ENCODE data around the gene RYR2. TPM values are rescaled to one million over a fixed set of nuclear protein-coding genes. Genes with fewer than 3 reads are reported as not detected.

The RYR2 gene
- total RNA-seq, 1 experiment from 2014 or later = 0.03 TPM

DNA sequence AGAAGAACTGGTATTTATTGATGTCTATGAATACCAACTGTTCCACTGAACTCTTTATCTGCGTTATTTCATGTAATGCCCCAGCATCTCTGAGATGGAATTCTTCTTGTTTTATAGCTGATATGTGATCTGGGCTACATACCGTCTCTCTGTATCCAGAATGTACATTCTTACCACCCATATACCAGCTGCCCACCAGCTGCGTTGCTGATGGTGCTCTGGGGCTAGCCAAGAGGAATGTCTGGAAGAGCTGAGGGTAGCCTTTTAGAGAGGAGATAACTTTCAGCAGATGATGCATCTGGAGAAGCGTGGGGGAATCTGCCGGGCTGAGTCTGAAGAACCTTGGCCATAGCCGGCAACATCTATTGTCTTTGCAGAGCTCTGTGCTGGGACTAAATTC is 137.5 kb downstream of the RYR2 start:
- Histone ChIP-seq H3K4me1 (ENCODE audit: control insufficient read depth, insufficient read depth, low read length) (no peaks in the 10 kb centered on the region), H3K27ac (ENCODE audit: low read length) (no peak overlapping the region), H3K27me3 (ENCODE audit: control insufficient read depth, insufficient read depth, low read length) (0 out of 2 replicates have a peak, but pooled peaks cover under 1% of the 10 kb centered on the region), H3K4me3 (ENCODE audit: low read depth in 2 of 2, low read length in 2 of 2) (no peak overlapping the region), H3K36me3 (ENCODE audit: control insufficient read depth, insufficient read depth, low read length) (no peaks in the 10 kb centered on the region), H3K9me3 (ENCODE audit: control insufficient read depth, insufficient read depth, low read depth, low read length) (no peaks in the 10 kb centered on the region)
- CTCF ChIA-PET = no interaction called here
- no peak for ATAC-seq
- POLR2A ChIA-PET = no interaction called here
- intact Hi-C loops (cut with micrococcal nuclease; ENCODE audit: unreplicated experiment) (no loop called here), in situ Hi-C loops (cut with HindIII; ENCODE audit: low pct_unique_long_range_greater_than_20kb, low sequenced_read_pairs) (no loop called here)
- BruUV-seq (replicated peaks) = no TSS peak
- no peak for DNase-seq (ENCODE audit: low read depth, low spot score)
- TF ChIP-seq POLR2AphosphoS5 (IDR thresholded peaks at IDR 0.05; ENCODE audit: low read depth, low read length) = no peak
- no peak for TF ChIP-seq REST (IDR thresholded peaks at IDR 0.05; ENCODE audit: insufficient read depth in 1 of 2, low read depth in 2 of 2, low read length in 1 of 2)
- TF ChIP-seq TCF7L2 (IDR thresholded peaks at IDR 0.05; ENCODE audit: low read depth, low read length) = no peak
- TF ChIP-seq, protein P1, sequence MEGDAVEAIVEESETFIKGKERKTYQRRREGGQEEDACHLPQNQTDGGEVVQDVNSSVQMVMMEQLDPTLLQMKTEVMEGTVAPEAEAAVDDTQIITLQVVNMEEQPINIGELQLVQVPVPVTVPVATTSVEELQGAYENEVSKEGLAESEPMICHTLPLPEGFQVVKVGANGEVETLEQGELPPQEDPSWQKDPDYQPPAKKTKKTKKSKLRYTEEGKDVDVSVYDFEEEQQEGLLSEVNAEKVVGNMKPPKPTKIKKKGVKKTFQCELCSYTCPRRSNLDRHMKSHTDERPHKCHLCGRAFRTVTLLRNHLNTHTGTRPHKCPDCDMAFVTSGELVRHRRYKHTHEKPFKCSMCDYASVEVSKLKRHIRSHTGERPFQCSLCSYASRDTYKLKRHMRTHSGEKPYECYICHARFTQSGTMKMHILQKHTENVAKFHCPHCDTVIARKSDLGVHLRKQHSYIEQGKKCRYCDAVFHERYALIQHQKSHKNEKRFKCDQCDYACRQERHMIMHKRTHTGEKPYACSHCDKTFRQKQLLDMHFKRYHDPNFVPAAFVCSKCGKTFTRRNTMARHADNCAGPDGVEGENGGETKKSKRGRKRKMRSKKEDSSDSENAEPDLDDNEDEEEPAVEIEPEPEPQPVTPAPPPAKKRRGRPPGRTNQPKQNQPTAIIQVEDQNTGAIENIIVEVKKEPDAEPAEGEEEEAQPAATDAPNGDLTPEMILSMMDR (IDR thresholded peaks at IDR 0.05) = no peak
- no peak for TF ChIP-seq SIN3A (IDR thresholded peaks at IDR 0.05; ENCODE audit: borderline replicate concordance, insufficient read depth, low read depth, low read length)

DNA sequence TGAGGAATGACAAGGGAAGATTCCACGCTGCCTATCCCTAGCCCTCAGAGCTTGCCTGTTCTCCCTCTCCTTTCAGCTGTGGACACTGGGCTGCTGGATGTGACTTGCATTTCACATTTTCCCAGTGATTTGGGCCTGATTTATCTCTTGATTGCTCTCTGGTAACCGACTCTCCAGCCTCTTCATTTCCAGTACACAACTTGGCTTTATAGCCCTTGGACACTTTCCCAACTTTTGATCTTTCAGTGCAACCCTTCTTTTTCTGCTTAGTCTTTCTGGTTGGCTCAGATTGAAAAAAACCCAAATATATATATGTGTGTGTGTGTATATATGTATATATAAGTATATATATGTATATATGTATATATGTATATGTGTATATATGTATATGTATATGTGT is 138.3 kb downstream of the RYR2 start:
- no peaks in the 10 kb centered on the region for H3K4me1 ChIP-seq (ENCODE audit: control insufficient read depth, insufficient read depth, low read length)
- no peaks in the 10 kb centered on the region for H3K36me3 ChIP-seq (ENCODE audit: control insufficient read depth, insufficient read depth, low read length)
- ATAC-seq (no peak), DNase-seq (ENCODE audit: low read depth, low spot score) (no peak)
- BruUV-seq (replicated peaks) = no TSS peak
- POLR2A ChIA-PET = no interaction called here
- no peaks in the 10 kb centered on the region for H3K27me3 ChIP-seq (ENCODE audit: control insufficient read depth, insufficient read depth, low read length)
- no peaks in the 10 kb centered on the region for H3K9me3 ChIP-seq (ENCODE audit: control insufficient read depth, insufficient read depth, low read depth, low read length)
- in situ Hi-C loops (cut with HindIII; ENCODE audit: low pct_unique_long_range_greater_than_20kb, low sequenced_read_pairs) = no loop called here
- intact Hi-C loops (cut with micrococcal nuclease; ENCODE audit: unreplicated experiment) = no loop called here
- H3K27ac ChIP-seq (ENCODE audit: low read length) = no peak overlapping the region
- TF ChIP-seq POLR2AphosphoS5 (IDR thresholded peaks at IDR 0.05; ENCODE audit: low read depth, low read length) (no peak), TCF7L2 (IDR thresholded peaks at IDR 0.05; ENCODE audit: low read depth, low read length) (no peak), REST (IDR thresholded peaks at IDR 0.05; ENCODE audit: insufficient read depth in 1 of 2, low read depth in 2 of 2, low read length in 1 of 2) (no peak), SIN3A (IDR thresholded peaks at IDR 0.05; ENCODE audit: borderline replicate concordance, insufficient read depth, low read depth, low read length) (no peak)
- TF ChIP-seq, protein P1 (IDR thresholded peaks at IDR 0.05) = no peak
- CTCF ChIA-PET = no interaction called here
- H3K4me3 ChIP-seq (ENCODE audit: low read depth in 2 of 2, low read length in 2 of 2) = no peak overlapping the region

Measured in Panc1 (cell line).